Keratinocyte (primary cell): ENCODE data around the gene CLN6. TPM values are rescaled to one million over a fixed set of nuclear protein-coding genes. Genes with fewer than 3 reads are reported as not detected.

Source experiments
- DNase-seq: peaks from one replicate; pipeline ENCODE4 v3.0.0-alpha.2; 2011; ENCODE audit warnings: low read depth, missing footprints, low spot score
- FAIRE-seq: peaks from 2 replicates; lab custom pipeline; 2011; peaks lifted over from hg19 to GRCh38; lab: Jason Lieb, UNC
- H2AFZ ChIP-seq: 2 replicates; pipeline ENCODE4 v1.6.0; 2012; ENCODE audit warnings: low read length, control low read depth, inconsistent platforms; ENCODE audit not compliant: control insufficient read depth
- H3K27ac ChIP-seq: 2 replicates; pipeline ENCODE4 v1.5.1; 2011; ENCODE audit warnings: low read length; ENCODE audit not compliant: control insufficient read depth, insufficient read depth
- H3K27me3 ChIP-seq: 3 replicates; pipeline ENCODE4 v1.6.0; 2011; ENCODE audit warnings: low read length; ENCODE audit not compliant: control insufficient read depth, insufficient read depth; ENCODE audit errors: extremely low read depth
- H3K36me3 ChIP-seq, 2 experiments: 2 replicates in 1 of 2; 3 replicates in 1 of 2; pipeline ENCODE4 v1.5.1; 2011; ENCODE audit warnings: low read length in 2 of 2, mild to moderate bottlenecking in 1 of 2; ENCODE audit not compliant: control insufficient read depth in 2 of 2, insufficient read depth in 2 of 2; ENCODE audit errors: extremely low read depth in 1 of 2
- H3K4me1 ChIP-seq: 3 replicates; pipeline ENCODE4 v1.5.1; 2011; ENCODE audit warnings: low read length; ENCODE audit not compliant: control insufficient read depth, insufficient read depth; ENCODE audit errors: extremely low read depth
- H3K4me2 ChIP-seq: 3 replicates; pipeline ENCODE4 v1.6.0; 2011; ENCODE audit warnings: low read depth, low read length; ENCODE audit not compliant: control insufficient read depth, insufficient read depth; ENCODE audit errors: extremely low read depth
- H3K4me3 ChIP-seq, 3 experiments: fragments of 200-600 bp in 1 of 3; sonication (generic) in 1 of 3; 2 replicates in 2 of 3; 3 replicates in 1 of 3; pipeline ENCODE4 v1.5.1; 2011 to 2016; ENCODE audit warnings: low read length in 3 of 3, mild to moderate bottlenecking in 3 of 3, control low read depth in 2 of 3, inconsistent platforms in 1 of 3, low read depth in 1 of 3, mixed read lengths in 1 of 3, mixed run types in 1 of 3, moderate library complexity in 1 of 3; ENCODE audit not compliant: control insufficient read depth in 2 of 3, insufficient read depth in 2 of 3; ENCODE audit errors: extremely low read depth in 1 of 3
- H3K79me2 ChIP-seq: 2 replicates; pipeline ENCODE4 v1.6.0; 2012; ENCODE audit warnings: low read length; ENCODE audit not compliant: control insufficient read depth, insufficient read depth
- H3K9ac ChIP-seq: 3 replicates; pipeline ENCODE4 v1.6.0; 2011; ENCODE audit warnings: low read length; ENCODE audit not compliant: control insufficient read depth, insufficient read depth; ENCODE audit errors: extremely low read depth
- H3K9me1 ChIP-seq: 3 replicates; pipeline ENCODE4 v1.6.0; 2011; ENCODE audit warnings: low read length; ENCODE audit not compliant: control insufficient read depth, insufficient read depth; ENCODE audit errors: extremely low read depth
- H3K9me3 ChIP-seq: 2 replicates; pipeline ENCODE4 v1.5.1; 2012; ENCODE audit warnings: low read depth, low read length; ENCODE audit not compliant: control insufficient read depth
- H4K20me1 ChIP-seq: 3 replicates; pipeline ENCODE4 v1.6.0; 2011; ENCODE audit warnings: low read length; ENCODE audit not compliant: control insufficient read depth, insufficient read depth; ENCODE audit errors: extremely low read depth
- EZH2 ChIP-seq: IDR thresholded peaks from one replicate; pipeline ENCODE4 v1.6.1; 2012; ENCODE audit warnings: inconsistent platforms, mild to moderate bottlenecking, low read length, moderate library complexity
- dilution Hi-C: fragments of 300-500 bp; cut with MboI; formaldehyde crosslinking; loops from one replicate; pipeline ENCODE4 v1.7.0; 2020; ENCODE audit warnings: low sequenced_read_pairs; ENCODE audit not compliant: extremely low pct_ligation_motif_present
- polyA plus RNA-seq, 5 experiments: library from polyadenylated mRNA; depleted of rRNA in 3 of 5; stranded (reverse) in 3 of 5; stranded (forward) in 1 of 5; unstranded in 1 of 5; fragments of >200 nt; gene quantifications; 1 replicate in 1 of 5; 2 replicates in 3 of 5; 3 replicates in 1 of 5; pipeline versions ENCODE4 v1.2.1 to v1.2.3, GENCODE V29; 2011 to 2012; ENCODE audit warnings: missing spikeins in 2 of 5, low read depth in 1 of 5, low replicate concordance in 1 of 5
- TF ChIP-seq, protein P1 (sequence below), 3 experiments: IDR thresholded peaks in 1 of 3; conservative IDR thresholded peaks in 1 of 3; optimal IDR thresholded peaks in 1 of 3; 2 replicates in 2 of 3; 3 replicates in 1 of 3; pipeline versions ENCODE3 to v1.5.1; 2011; ENCODE audit warnings: low read length in 3 of 3, mild to moderate bottlenecking in 3 of 3, moderate library complexity in 2 of 3, control low read depth in 1 of 3, inconsistent platforms in 1 of 3; ENCODE audit not compliant: insufficient read depth in 2 of 3; ENCODE audit errors: extremely low read depth in 1 of 3

CLN6 gene
- polyA plus RNA-seq, 1 donor (not counting 4 experiments of a cell fraction or from before 2014, with no cell fraction given): 26.7 TPM

DNA sequence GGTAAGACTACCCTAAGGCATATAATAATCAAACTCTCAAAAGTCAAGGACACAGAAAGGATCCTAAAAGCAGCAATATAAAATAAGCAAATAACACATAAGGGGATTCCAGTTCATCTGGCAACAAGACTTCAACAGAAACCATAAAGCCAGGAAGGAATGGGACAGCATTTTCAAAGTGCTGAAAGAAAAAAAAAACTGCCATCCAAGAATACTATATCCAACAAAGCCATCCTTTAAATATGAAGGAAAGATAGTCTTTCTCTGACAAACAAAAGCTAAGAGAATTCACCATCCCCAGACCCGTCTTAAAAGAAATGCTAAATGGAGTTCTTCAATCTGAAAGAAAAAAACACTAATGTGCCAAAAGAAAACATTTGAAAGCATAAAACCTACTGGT is 14.7 kb upstream of the CLN6 start:
- no peak overlapping the region for H3K9ac ChIP-seq
- H3K9me3 ChIP-seq: no peaks in the 10 kb centered on the region
- H3K27me3 ChIP-seq: no peaks in the 10 kb centered on the region
- H3K36me3 ChIP-seq: no peaks in the 10 kb centered on the region
- FAIRE-seq (no peak), DNase-seq (no peak)
- dilution Hi-C loops: no loop called here
- H3K4me2 ChIP-seq: no peak overlapping the region
- no peaks in the 10 kb centered on the region for H3K79me2 ChIP-seq
- no peak overlapping the region for H3K27ac ChIP-seq
- H3K4me3 ChIP-seq: no peak overlapping the region
- H2AFZ ChIP-seq: no peak overlapping the region
- no peaks in the 10 kb centered on the region for H3K9me1 ChIP-seq
- no peaks in the 10 kb centered on the region for H4K20me1 ChIP-seq
- no peaks in the 10 kb centered on the region for H3K4me1 ChIP-seq
- TF ChIP-seq, protein P1, sequence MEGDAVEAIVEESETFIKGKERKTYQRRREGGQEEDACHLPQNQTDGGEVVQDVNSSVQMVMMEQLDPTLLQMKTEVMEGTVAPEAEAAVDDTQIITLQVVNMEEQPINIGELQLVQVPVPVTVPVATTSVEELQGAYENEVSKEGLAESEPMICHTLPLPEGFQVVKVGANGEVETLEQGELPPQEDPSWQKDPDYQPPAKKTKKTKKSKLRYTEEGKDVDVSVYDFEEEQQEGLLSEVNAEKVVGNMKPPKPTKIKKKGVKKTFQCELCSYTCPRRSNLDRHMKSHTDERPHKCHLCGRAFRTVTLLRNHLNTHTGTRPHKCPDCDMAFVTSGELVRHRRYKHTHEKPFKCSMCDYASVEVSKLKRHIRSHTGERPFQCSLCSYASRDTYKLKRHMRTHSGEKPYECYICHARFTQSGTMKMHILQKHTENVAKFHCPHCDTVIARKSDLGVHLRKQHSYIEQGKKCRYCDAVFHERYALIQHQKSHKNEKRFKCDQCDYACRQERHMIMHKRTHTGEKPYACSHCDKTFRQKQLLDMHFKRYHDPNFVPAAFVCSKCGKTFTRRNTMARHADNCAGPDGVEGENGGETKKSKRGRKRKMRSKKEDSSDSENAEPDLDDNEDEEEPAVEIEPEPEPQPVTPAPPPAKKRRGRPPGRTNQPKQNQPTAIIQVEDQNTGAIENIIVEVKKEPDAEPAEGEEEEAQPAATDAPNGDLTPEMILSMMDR (optimal IDR thresholded peaks at IDR 0.05 in 1 of 3, IDR thresholded peaks at IDR 0.05 in 1 of 3, conservative IDR thresholded peaks at IDR 0.05 in 1 of 3; ENCODE audit: extremely low read depth in 1 of 3, insufficient read depth in 2 of 3, low read length in 3 of 3): no peak
- no peak for TF ChIP-seq EZH2

DNA sequence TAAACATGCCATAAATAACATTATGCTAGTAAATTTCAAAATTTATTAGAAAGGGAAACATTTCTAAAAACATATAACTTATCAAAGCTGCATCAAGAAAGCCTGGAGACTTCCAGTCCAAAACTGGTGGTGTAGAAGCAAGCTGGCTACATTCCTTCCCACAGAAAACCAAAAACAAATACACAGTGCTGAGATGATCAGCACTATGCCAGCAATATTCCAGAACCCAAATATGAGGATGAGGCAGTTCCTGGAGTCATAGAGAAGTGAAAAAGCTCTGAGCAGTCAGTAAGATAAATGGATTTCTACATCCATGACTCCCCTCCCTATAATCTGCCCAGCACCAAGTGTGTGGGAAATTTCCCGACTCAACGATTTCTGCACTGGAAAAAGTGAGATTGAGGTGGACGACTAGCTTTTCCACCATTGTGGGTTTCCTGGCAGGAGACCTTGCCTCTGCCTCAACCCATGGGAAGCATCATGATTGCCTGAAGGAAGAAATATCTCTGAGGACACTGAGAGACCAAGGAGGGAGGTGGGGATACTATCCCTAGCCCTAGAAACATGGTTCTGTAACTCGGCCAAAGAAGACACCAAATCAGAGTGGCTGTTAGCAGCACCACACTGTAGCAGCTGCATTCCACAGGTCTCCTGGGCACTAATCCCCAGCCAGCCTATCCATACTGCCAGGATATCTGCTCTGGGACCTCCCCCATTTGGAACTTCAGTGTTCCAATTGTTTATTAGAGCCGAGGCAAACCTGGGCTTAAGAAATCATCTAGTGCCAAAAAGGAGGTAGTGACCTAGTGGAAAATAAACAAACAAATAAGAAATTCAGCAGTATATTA is 11.8 kb upstream of the CLN6 start:
- no peak for TF ChIP-seq EZH2
- TF ChIP-seq, protein P1 (optimal IDR thresholded peaks at IDR 0.05 in 1 of 3, IDR thresholded peaks at IDR 0.05 in 1 of 3, conservative IDR thresholded peaks at IDR 0.05 in 1 of 3; ENCODE audit: extremely low read depth in 1 of 3, insufficient read depth in 2 of 3, low read length in 3 of 3): no peak
- Histone ChIP-seq H2AFZ (no peak overlapping the region), H3K9me3 (no peaks in the 10 kb centered on the region), H3K9ac (no peak overlapping the region), H3K36me3 (no peaks in the 10 kb centered on the region), H3K79me2 (no peaks in the 10 kb centered on the region), H3K27me3 (no peaks in the 10 kb centered on the region), H3K4me1 (no peaks in the 10 kb centered on the region), H3K9me1 (no peaks in the 10 kb centered on the region), H3K4me2 (no peak overlapping the region), H3K4me3 (no peak overlapping the region), H3K27ac (no peak overlapping the region), H4K20me1 (no peaks in the 10 kb centered on the region)
- DNase-seq (no peak), FAIRE-seq (no peak)
- dilution Hi-C loops: no loop called here
